ENCODE measurements around the gene FERMT3.

Gene FERMT3

GRCh38 chr11:64247729-64248531 lies 41.4 kb downstream of the FERMT3 start:
- DNase-seq (ENCODE audit: low read depth in 3 of 3, low spot score in 1 of 3), result no peak

GRCh38 chr11:64248578-64248977 lies 42.1 kb downstream of the FERMT3 start:
- DNase-seq (ENCODE audit: low read depth in 3 of 3, low spot score in 1 of 3), result no peak

- no peak for DNase-seq (ENCODE audit: low read depth in 3 of 3, low spot score in 1 of 3)
Measured at GRCh38 chr11:64249038-64249437, 42.5 kb downstream of the FERMT3 start.

- DNase-seq (ENCODE audit: low read depth in 3 of 3, low spot score in 1 of 3), result no peak
Measured at GRCh38 chr11:64249563-64250414, 43.3 kb downstream of the FERMT3 start.

GRCh38 chr11:64250415-64251015 lies 44.0 kb downstream of the FERMT3 start:
- no peak for DNase-seq (ENCODE audit: low read depth in 3 of 3, low spot score in 1 of 3)

GRCh38 chr11:64251016-64251752 lies 44.7 kb downstream of the FERMT3 start, which contains the start of gene PLCB3:
Gene PLCB3, plus strand, starts transcription at chr11:64251530. Its CDS starts 120 bp downstream, at chr11:64251650.
- peak in 2 of 3 donors; percentile 57 to 60 for DNase-seq (ENCODE audit: low read depth in 3 of 3, low spot score in 1 of 3)

GRCh38 chr11:64251753-64252002 lies 45.2 kb downstream of the FERMT3 start:
- no peak for DNase-seq (ENCODE audit: low read depth in 3 of 3, low spot score in 1 of 3)

GRCh38 chr11:64252003-64252872 lies 45.7 kb downstream of the FERMT3 start:
- no peak for DNase-seq (ENCODE audit: low read depth in 3 of 3, low spot score in 1 of 3)

- no peak for DNase-seq (ENCODE audit: low read depth in 3 of 3, low spot score in 1 of 3)
Measured at GRCh38 chr11:64253043-64253442, 46.5 kb downstream of the FERMT3 start.

GRCh38 chr11:64253481-64253880 lies 47.0 kb downstream of the FERMT3 start:
- DNase-seq (ENCODE audit: low read depth in 3 of 3, low spot score in 1 of 3), result no peak

- DNase-seq (ENCODE audit: low read depth in 3 of 3, low spot score in 1 of 3), result no peak
Measured at GRCh38 chr11:64254326-64254725, 47.8 kb downstream of the FERMT3 start.

GRCh38 chr11:64255135-64256128 lies 48.9 kb downstream of the FERMT3 start:
- DNase-seq (ENCODE audit: low read depth in 3 of 3, low spot score in 1 of 3), result no peak

- no peak for DNase-seq (ENCODE audit: low read depth in 3 of 3, low spot score in 1 of 3)
Measured at GRCh38 chr11:64256300-64256699, 49.8 kb downstream of the FERMT3 start.

GRCh38 chr11:64258356-64258755 lies 51.8 kb downstream of the FERMT3 start:
- no peak for DNase-seq (ENCODE audit: low read depth in 3 of 3, low spot score in 1 of 3)

- no peak for DNase-seq (ENCODE audit: low read depth in 3 of 3, low spot score in 1 of 3)
Measured at GRCh38 chr11:64258946-64259532, 52.5 kb downstream of the FERMT3 start.

- DNase-seq (ENCODE audit: low read depth in 3 of 3, low spot score in 1 of 3), result no peak
Measured at GRCh38 chr11:64259533-64260067, 53.1 kb downstream of the FERMT3 start.

GRCh38 chr11:64260147-64260708 lies 53.7 kb downstream of the FERMT3 start:
- no peak for DNase-seq (ENCODE audit: low read depth in 3 of 3, low spot score in 1 of 3)

- DNase-seq (ENCODE audit: low read depth in 3 of 3, low spot score in 1 of 3), result no peak
Measured at GRCh38 chr11:64261556-64262080, 55.1 kb downstream of the FERMT3 start.

All from stimulated activated CD4-positive, alpha-beta T cell treated with anti-CD3 and anti-CD28 coated beads, TNF-alpha, amount 100 ng/mL, for 1 hour (primary cell).